ENCODE data around the gene CAD.

DNA sequence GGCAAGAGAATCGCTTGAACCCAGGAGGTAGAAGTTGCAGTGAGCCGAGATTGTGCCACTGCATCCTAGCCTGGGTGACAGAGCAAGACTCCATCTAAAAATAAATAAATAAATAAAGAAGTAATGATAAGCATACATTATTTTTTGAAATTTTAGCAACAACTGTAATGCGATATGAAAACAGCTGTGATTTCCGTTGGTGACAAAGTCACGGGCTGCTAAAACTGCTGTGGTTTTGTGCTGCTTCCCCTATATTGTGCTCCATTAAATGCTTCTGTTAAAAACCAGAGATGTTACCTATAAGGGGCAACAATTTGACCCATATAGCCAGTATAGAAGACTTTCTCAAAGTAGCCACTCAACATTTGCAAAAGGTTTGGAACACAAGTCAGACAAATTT is 73.4 kb downstream of the CAD start:
- no peak for TF ChIP-seq CTCF (IDR thresholded peaks at IDR 0.05 in 4 of 5, conservative IDR thresholded peaks at IDR 0.05 in 1 of 5)
- TF ChIP-seq POLR2A (IDR thresholded peaks at IDR 0.05) = no peak
